ENCODE results near the gene TBXA2R. TPM values are rescaled to one million over a fixed set of nuclear protein-coding genes. Genes with fewer than 3 reads are reported as not detected.

The TBXA2R gene
- total and polyA plus RNA-seq, 2 experiments from 2014 or later: 0.42 to 0.73 TPM

DNA sequence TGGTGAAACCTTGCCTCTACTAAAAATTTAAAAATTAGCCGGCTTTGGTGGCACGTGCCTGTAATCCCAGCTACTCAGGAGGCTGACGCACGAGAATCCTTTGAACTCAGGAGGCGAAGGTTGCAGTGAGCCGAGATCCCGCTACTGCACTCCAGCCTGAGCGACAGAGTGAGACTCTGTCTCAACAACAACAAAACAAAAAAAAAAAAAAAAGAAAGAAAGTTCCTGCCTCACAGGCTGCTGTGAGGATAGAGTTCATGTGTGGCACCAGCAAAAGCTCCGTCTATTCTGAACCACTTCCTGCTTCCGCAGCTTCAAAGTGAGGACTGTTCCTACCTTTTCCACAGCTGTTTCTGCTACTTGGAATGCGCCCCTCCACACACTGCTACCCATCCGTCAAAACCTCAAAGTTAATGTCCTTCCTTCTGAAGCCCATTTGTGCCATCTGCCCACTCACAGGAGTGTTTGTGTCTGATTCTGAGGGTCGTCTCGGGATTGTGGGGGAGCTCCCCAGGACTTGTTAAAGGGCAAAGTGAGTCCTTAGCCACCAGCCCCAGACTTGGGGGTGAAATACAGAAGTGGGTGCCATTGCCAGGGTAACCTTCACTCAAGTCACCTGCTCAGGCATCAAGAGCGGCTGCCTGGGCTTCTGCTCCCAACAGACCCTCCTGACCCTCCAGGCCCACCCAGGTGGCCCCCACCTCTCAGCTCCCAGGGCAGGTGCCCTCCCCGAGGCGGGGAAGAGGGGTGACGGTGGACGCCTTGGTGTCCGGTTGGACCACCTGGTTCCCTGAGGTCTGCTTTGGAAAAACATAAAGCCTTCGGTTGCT lies 52.2 kb downstream of the TBXA2R start:
- Histone ChIP-seq H2AFZ (no peak overlapping the region), H3F3A (replicated peaks; ENCODE audit: low read depth) (no peaks in the 10 kb centered on the region), H3K27me3 (ENCODE audit: insufficient read depth) (peaks cover 10% of the 10 kb centered on the region; the same call in 1 of the 2 replicates), H3K4me3 (no peak overlapping the region), H4K20me1 (replicated peaks; ENCODE audit: insufficient read depth) (peaks cover 9% of the 10 kb centered on the region; the same call in 1 of the 2 replicates), H3K4me2 (no peak overlapping the region), H3K36me3 (ENCODE audit: insufficient read depth) (no peaks in the 10 kb centered on the region), H3K4me1 (ENCODE audit: insufficient read depth) (no peaks in the 10 kb centered on the region; the same call in 1 of the 2 replicates), H3K27ac (ENCODE audit: low read depth) (no peak overlapping the region), H3K79me2 (replicated peaks; ENCODE audit: insufficient read depth) (peaks cover 18% of the 10 kb centered on the region), H3K9me2 (ENCODE audit: insufficient read depth) (no peaks in the 10 kb centered on the region)
- H3K27ac Mint-ChIP-seq: no peak overlapping the region
- no peak for DNase-seq (ENCODE audit: low spot score)
- ATAC-seq: no peak
- H3K4me3 Mint-ChIP-seq: no peak overlapping the region
- H3K9me3 Mint-ChIP-seq: no peaks in the 10 kb centered on the region
- peaks cover 20% of the 10 kb centered on the region for H3K27me3 Mint-ChIP-seq (ENCODE audit: insufficient read depth, low read depth, poor library complexity)
- H3K4me1 Mint-ChIP-seq: peaks cover 7% of the 10 kb centered on the region
- TF ChIP-seq ZNF114 (CRISPR knock-in tag; IDR thresholded peaks at IDR 0.05) (no peak), ZNF331 (CRISPR knock-in tag; IDR thresholded peaks at IDR 0.05; ENCODE audit: low read depth) (no peak), STAT1 (IDR thresholded peaks at IDR 0.05; ENCODE audit: unreplicated experiment) (no peak), CREB1 (CRISPR knock-in tag; IDR thresholded peaks at IDR 0.05; ENCODE audit: low read depth) (no peak), EZH2 (IDR thresholded peaks at IDR 0.05; ENCODE audit: low read depth, unreplicated experiment) (no peak), EZH2phosphoT487 (IDR thresholded peaks at IDR 0.05; ENCODE audit: unreplicated experiment) (no peak), NANOG (IDR thresholded peaks at IDR 0.05; ENCODE audit: borderline replicate concordance) (no peak), POLR2AphosphoS5 (IDR thresholded peaks at IDR 0.05; ENCODE audit: low read depth) (no peak), JUNB (IDR thresholded peaks at IDR 0.05; ENCODE audit: unreplicated experiment) (no peak)
- TF ChIP-seq, protein P1, sequence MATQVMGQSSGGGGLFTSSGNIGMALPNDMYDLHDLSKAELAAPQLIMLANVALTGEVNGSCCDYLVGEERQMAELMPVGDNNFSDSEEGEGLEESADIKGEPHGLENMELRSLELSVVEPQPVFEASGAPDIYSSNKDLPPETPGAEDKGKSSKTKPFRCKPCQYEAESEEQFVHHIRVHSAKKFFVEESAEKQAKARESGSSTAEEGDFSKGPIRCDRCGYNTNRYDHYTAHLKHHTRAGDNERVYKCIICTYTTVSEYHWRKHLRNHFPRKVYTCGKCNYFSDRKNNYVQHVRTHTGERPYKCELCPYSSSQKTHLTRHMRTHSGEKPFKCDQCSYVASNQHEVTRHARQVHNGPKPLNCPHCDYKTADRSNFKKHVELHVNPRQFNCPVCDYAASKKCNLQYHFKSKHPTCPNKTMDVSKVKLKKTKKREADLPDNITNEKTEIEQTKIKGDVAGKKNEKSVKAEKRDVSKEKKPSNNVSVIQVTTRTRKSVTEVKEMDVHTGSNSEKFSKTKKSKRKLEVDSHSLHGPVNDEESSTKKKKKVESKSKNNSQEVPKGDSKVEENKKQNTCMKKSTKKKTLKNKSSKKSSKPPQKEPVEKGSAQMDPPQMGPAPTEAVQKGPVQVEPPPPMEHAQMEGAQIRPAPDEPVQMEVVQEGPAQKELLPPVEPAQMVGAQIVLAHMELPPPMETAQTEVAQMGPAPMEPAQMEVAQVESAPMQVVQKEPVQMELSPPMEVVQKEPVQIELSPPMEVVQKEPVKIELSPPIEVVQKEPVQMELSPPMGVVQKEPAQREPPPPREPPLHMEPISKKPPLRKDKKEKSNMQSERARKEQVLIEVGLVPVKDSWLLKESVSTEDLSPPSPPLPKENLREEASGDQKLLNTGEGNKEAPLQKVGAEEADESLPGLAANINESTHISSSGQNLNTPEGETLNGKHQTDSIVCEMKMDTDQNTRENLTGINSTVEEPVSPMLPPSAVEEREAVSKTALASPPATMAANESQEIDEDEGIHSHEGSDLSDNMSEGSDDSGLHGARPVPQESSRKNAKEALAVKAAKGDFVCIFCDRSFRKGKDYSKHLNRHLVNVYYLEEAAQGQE (IDR thresholded peaks at IDR 0.05; ENCODE audit: unreplicated experiment): no peak
- TF ChIP-seq, protein P2, sequence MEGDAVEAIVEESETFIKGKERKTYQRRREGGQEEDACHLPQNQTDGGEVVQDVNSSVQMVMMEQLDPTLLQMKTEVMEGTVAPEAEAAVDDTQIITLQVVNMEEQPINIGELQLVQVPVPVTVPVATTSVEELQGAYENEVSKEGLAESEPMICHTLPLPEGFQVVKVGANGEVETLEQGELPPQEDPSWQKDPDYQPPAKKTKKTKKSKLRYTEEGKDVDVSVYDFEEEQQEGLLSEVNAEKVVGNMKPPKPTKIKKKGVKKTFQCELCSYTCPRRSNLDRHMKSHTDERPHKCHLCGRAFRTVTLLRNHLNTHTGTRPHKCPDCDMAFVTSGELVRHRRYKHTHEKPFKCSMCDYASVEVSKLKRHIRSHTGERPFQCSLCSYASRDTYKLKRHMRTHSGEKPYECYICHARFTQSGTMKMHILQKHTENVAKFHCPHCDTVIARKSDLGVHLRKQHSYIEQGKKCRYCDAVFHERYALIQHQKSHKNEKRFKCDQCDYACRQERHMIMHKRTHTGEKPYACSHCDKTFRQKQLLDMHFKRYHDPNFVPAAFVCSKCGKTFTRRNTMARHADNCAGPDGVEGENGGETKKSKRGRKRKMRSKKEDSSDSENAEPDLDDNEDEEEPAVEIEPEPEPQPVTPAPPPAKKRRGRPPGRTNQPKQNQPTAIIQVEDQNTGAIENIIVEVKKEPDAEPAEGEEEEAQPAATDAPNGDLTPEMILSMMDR (conservative IDR thresholded peaks at IDR 0.05; ENCODE audit: low read depth in 2 of 2): no peak
- TF ChIP-seq, protein P3, sequence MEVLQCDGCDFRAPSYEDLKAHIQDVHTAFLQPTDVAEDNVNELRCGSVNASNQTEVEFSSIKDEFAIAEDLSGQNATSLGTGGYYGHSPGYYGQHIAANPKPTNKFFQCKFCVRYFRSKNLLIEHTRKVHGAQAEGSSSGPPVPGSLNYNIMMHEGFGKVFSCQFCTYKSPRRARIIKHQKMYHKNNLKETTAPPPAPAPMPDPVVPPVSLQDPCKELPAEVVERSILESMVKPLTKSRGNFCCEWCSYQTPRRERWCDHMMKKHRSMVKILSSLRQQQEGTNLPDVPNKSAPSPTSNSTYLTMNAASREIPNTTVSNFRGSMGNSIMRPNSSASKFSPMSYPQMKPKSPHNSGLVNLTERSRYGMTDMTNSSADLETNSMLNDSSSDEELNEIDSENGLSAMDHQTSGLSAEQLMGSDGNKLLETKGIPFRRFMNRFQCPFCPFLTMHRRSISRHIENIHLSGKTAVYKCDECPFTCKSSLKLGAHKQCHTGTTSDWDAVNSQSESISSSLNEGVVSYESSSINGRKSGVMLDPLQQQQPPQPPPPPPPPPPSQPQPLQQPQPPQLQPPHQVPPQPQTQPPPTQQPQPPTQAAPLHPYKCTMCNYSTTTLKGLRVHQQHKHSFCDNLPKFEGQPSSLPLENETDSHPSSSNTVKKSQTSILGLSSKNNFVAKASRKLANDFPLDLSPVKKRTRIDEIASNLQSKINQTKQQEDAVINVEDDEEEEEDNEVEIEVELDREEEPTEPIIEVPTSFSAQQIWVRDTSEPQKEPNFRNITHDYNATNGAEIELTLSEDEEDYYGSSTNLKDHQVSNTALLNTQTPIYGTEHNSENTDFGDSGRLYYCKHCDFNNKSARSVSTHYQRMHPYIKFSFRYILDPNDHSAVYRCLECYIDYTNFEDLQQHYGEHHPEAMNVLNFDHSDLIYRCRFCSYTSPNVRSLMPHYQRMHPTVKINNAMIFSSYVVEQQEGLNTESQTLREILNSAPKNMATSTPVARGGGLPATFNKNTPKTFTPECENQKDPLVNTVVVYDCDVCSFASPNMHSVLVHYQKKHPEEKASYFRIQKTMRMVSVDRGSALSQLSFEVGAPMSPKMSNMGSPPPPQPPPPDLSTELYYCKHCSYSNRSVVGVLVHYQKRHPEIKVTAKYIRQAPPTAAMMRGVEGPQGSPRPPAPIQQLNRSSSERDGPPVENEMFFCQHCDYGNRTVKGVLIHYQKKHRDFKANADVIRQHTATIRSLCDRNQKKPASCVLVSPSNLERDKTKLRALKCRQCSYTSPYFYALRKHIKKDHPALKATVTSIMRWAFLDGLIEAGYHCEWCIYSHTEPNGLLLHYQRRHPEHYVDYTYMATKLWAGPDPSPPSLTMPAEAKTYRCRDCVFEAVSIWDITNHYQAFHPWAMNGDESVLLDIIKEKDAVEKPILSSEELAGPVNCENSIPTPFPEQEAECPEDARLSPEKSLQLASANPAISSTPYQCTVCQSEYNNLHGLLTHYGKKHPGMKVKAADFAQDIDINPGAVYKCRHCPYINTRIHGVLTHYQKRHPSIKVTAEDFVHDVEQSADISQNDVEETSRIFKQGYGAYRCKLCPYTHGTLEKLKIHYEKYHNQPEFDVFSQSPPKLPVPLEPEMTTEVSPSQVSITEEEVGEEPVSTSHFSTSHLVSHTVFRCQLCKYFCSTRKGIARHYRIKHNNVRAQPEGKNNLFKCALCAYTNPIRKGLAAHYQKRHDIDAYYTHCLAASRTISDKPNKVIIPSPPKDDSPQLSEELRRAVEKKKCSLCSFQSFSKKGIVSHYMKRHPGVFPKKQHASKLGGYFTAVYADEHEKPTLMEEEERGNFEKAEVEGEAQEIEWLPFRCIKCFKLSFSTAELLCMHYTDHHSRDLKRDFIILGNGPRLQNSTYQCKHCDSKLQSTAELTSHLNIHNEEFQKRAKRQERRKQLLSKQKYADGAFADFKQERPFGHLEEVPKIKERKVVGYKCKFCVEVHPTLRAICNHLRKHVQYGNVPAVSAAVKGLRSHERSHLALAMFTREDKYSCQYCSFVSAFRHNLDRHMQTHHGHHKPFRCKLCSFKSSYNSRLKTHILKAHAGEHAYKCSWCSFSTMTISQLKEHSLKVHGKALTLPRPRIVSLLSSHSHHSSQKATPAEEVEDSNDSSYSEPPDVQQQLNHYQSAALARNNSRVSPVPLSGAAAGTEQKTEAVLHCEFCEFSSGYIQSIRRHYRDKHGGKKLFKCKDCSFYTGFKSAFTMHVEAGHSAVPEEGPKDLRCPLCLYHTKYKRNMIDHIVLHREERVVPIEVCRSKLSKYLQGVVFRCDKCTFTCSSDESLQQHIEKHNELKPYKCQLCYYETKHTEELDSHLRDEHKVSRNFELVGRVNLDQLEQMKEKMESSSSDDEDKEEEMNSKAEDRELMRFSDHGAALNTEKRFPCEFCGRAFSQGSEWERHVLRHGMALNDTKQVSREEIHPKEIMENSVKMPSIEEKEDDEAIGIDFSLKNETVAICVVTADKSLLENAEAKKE (CRISPR knock-in tag; IDR thresholded peaks at IDR 0.05): no peak
- TF ChIP-seq, protein P4, sequence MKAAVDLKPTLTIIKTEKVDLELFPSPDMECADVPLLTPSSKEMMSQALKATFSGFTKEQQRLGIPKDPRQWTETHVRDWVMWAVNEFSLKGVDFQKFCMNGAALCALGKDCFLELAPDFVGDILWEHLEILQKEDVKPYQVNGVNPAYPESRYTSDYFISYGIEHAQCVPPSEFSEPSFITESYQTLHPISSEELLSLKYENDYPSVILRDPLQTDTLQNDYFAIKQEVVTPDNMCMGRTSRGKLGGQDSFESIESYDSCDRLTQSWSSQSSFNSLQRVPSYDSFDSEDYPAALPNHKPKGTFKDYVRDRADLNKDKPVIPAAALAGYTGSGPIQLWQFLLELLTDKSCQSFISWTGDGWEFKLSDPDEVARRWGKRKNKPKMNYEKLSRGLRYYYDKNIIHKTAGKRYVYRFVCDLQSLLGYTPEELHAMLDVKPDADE (IDR thresholded peaks at IDR 0.05): no peak
- no peaks in the 10 kb centered on the region; the same call in 2 of the 3 replicates for H3K36me3 Mint-ChIP-seq (ENCODE audit: low read depth)

All from GM23338 (cell line).